ENCODE data around the gene SF3A2.

DNA sequence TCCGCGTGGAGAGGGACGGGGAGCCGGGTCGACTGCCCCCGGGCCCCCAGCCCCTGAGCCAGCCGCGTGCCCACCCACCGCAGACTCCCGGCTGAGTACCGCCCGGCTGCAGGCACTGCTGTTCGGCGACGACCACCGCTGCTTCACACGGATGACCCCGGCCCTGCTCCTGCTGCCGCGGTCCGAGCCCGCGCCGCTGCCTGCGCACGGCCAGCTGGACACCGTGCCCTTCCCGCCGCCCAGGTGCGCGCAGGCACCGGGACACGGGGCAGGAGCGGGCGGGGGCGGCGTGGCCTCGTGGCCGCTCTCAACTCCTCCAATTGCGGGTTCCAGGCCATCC, 14.1 kb downstream of the SF3A2 start:
- TF ChIP-seq, protein P1, sequence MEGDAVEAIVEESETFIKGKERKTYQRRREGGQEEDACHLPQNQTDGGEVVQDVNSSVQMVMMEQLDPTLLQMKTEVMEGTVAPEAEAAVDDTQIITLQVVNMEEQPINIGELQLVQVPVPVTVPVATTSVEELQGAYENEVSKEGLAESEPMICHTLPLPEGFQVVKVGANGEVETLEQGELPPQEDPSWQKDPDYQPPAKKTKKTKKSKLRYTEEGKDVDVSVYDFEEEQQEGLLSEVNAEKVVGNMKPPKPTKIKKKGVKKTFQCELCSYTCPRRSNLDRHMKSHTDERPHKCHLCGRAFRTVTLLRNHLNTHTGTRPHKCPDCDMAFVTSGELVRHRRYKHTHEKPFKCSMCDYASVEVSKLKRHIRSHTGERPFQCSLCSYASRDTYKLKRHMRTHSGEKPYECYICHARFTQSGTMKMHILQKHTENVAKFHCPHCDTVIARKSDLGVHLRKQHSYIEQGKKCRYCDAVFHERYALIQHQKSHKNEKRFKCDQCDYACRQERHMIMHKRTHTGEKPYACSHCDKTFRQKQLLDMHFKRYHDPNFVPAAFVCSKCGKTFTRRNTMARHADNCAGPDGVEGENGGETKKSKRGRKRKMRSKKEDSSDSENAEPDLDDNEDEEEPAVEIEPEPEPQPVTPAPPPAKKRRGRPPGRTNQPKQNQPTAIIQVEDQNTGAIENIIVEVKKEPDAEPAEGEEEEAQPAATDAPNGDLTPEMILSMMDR (IDR thresholded peaks at IDR 0.05; ENCODE audit: low read depth, low read length) = no peak
- TF ChIP-seq POLR2A (IDR thresholded peaks at IDR 0.05; ENCODE audit: extremely low read depth, insufficient read length) = no peak
- TF ChIP-seq, protein P2, sequence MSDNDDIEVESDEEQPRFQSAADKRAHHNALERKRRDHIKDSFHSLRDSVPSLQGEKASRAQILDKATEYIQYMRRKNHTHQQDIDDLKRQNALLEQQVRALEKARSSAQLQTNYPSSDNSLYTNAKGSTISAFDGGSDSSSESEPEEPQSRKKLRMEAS (IDR thresholded peaks at IDR 0.05; ENCODE audit: low read depth, low read length) = no peak
